Measurements from ENCODE around the gene GPS1.

GPS1 gene

DNA sequence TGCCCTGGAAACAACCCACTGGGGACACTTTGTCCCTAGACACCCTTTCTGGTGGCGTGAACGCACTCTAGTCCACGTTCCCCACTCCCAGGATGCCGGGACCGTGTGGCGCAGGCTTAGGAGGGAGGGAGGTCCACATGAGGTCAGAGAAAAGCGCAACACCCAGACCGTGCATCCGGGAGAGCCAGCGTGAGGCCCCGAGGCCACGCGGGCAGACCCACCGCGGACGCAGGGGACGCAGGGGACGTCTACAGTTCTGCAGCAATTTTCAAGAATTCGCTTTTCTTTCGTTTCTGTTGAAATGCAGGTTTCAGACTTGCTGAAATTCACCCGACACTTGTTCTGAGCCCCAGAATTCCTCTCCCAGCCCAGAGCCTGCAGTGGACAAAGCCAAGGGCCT is 4.8 kb upstream of the GPS1 start:
- DNase-seq: no peak

GRCh38 chr17:82047379-82047778 is 4.3 kb upstream of the GPS1 start:
- no peak for DNase-seq

GRCh38 chr17:82047914-82048570 is 3.7 kb upstream of the GPS1 start:
- DNase-seq: no peak

- DNase-seq: no peak
Measured at GRCh38 chr17:82048571-82048971, 3.1 kb upstream of the GPS1 start.

DNA sequence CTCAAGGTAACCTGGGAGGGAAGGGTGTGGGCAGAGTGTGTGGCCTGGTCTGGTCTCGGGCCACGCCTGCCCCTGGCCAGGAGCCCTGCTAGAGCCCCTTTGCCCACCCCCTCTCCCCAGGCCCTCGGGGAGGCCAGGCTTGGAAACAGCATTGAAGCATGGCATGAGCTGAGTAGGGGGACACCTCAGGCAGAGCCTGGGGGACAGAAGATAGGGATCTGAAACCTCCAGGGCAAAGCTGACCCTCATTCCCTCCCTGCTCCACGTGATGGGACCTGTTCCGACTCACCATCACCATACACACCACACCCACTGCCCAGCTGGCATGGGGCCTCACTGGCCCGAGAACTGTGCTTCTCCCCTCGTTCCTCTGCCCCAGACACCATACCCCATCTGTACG is 2.6 kb upstream of the GPS1 start:
- no peak for DNase-seq

DNA sequence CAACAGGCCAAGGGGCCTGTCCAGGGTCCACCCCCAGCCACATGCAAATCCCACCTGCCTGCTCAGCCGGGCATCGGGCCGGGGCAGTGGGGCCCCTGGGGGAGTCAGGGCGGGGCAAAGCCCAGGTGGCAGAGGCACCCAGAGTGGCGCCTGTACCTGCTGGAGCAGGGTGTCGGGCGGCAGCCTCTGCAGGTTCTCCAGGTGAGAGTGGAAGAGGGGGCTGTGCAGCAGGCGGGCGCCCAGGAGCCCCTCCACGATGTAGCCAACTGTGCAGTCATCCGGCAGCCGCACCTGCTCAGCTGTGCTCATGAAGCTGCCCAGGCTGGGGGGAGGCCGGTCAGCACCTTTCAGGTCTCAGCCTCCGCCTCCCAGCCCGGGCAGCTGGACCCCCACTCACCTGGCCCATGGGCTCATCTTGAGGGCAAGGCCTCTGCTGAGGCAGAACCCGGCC is 2.2 kb upstream of the GPS1 start:
- no peak for DNase-seq

GRCh38 chr17:82050152-82050760 is 1.4 kb upstream of the GPS1 start:
- no peak for DNase-seq

GRCh38 chr17:82050761-82051641 is 697 bp upstream of the GPS1 start:
- no peak for DNase-seq

DNA sequence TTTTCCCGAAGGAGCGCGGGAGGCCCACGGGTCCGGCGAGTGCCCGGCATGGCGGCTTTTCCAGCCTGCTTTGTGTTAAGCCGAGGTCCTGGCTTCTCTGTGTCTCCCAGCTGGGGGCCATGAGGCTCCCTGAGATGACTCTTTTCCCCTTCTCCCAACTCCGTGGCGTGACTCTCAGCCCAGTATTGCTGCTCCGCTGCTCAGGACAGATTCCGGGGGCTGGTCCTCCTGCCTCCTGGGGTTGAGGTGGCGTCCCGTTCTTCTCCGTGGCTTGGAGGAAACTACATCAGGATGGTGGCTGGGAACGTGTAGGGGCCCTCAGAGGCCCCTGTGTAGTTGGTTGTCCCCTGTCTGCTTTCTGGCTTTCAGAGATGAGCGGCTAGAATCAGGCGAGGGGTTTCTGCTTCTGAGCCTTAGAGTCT is 951 bp downstream of the GPS1 start:
- no peak for DNase-seq

DNA sequence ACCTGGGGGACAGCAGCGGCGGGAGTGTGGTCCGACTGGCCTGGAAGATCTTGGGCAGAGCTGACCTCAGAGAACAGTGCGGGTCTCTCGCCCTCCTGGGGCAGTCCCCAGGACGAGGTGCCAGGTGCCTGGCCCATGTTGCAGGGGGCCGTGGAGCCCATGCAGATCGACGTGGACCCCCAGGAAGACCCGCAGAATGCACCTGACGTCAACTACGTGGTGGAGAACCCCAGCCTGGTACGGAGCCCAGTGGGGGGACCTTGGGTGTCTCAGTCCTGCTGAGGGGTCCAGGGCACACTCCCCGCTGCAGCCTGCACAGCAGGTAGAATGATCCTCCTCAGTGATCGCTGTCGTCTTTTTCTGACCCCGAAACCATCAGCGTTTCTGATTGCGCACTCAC is 1.4 kb downstream of the GPS1 start:
- DNase-seq: no peak

DNA sequence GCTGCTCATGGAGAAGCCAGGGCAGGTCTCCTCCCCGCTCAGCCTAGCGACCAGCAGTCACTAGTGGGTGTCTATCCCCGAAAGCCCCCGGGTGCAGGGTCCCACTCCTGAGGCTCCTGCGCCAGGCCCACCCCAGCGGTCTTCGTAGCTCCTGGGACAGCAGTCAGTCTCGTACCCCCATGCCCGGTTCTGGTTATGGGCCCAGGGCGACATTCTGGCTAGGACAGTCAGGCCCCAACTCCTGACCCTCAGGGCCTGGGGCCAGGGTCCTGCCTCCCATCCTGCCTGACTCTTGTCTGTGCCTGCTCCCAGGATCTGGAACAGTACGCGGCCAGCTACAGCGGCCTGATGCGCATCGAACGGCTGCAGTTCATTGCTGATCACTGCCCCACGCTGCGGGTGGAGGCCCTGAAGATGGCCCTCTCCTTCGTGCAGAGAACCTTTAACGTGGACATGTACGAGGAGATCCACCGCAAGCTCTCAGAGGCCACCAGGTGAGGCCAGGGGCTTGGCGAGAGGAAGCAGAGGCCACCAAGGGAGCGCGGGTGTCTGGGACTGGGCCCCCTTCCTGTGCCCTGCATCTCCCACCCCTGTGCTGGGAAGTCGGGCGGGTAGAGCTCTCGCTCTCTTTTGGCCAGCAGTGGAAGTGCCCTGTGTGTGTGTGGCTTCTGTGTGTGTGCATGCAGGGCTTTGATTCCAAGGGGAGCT is 2.0 kb downstream of the GPS1 start:
- DNase-seq: no peak

- DNase-seq: no peak
Measured at GRCh38 chr17:82054351-82055022, 2.8 kb downstream of the GPS1 start.

GRCh38 chr17:82055023-82055964 is 3.6 kb downstream of the GPS1 start:
- DNase-seq: no peak

DNA sequence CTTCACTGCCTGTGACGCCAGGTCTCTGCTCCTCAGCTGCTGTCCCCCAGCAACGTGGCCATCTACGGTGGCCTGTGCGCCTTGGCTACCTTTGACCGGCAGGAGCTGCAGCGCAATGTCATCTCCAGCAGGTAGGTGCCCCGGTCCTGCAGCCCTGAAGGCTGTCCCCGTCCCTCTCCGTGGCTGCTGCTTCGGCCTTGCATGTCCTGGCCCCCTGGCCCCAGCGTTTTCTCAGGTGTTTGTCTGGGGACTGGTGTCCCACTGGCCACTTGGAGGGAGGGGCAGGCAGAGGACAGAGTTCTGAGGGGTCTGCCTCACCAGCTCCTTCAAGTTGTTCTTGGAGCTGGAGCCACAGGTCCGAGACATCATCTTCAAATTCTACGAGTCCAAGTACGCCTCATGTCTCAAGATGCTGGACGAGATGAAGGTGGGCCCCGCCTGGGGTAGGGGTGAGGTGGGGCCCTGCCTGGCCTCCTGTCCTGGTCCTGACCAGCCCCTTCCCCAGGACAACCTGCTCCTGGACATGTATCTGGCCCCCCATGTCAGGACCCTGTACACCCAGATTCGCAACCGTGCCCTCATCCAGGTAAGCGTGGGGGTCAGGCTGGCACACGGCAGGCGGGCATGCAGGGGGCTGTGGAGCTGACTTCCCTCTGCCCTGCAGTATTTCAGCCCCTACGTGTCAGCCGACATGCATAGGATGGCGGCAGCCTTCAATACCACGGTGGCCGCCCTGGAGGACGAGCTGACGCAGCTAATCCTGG is 4.4 kb downstream of the GPS1 start:
- DNase-seq: no peak

GRCh38 chr17:82056729-82057621 is 5.3 kb downstream of the GPS1 start:
- no peak for DNase-seq

DNA sequence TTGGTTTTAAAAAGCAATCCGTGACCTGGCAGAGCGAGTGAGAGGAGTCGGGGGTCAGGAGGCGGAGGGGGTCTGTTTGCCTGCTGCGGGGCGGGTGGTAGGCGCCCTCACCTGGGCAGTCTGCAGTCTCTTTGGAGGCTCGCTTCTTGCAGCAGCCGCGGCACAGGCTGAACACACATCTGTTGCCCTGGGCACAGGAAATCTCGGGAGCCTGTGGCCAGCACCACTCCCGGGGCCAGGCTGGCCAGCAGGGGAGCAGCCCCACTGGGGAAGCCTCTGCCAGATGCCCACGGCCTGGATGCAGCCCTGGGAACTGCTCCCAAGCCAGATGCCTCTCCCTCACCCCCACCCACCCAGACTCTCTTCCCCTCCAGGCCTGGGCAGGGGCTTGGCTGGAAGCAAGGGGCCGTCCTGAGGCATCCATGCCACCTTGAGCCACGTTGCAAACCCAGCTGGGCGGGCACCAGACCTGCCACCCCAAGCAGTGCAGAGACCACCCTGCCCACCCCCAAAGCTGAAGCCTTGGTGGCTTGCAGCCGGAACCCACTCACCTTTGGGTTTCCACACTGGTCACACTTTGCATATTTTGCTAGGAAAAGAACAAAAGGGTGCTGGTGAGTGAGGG is 6.6 kb downstream of the GPS1 start:
- DNase-seq: no peak

- no peak for DNase-seq
Measured at GRCh38 chr17:82058855-82059249, 7.2 kb downstream of the GPS1 start.

GRCh38 chr17:82059272-82060000 is 7.7 kb downstream of the GPS1 start:
- no peak for DNase-seq
